VCaP (cell line): ENCODE results near the gene ALPL.

Experiments used
- H3K27ac ChIP-seq: fragments of 450-650 bp; 2 replicates; pipeline ENCODE4 v1.5.1; 2017
- CTCF ChIP-seq: fragments of 450-650 bp; conservative IDR thresholded peaks from 2 replicates; pipeline ENCODE4 v1.5.1; 2017; ENCODE audit warnings: mild to moderate bottlenecking, moderate library complexity

The ALPL gene

GRCh38 chr1:21520899-21521716, 11.9 kb downstream of the ALPL start:
- H3K27ac ChIP-seq, result no peak overlapping the region
- no peak for TF ChIP-seq CTCF

- no peak overlapping the region for H3K27ac ChIP-seq
- TF ChIP-seq CTCF, result no peak
These were observed 12.5 kb downstream of the ALPL start for GRCh38 chr1:21521717-21522060.

GRCh38 chr1:21522525-21523038, 13.4 kb downstream of the ALPL start:
- no peak for TF ChIP-seq CTCF
- no peak overlapping the region for H3K27ac ChIP-seq

GRCh38 chr1:21523297-21523813, 14.1 kb downstream of the ALPL start:
- no peak for TF ChIP-seq CTCF
- no peak overlapping the region for H3K27ac ChIP-seq

- no peak for TF ChIP-seq CTCF
- no peak overlapping the region for H3K27ac ChIP-seq
These were observed 15.0 kb downstream of the ALPL start for GRCh38 chr1:21524220-21524619.

GRCh38 chr1:21524686-21525339, 15.6 kb downstream of the ALPL start:
- no peak overlapping the region for H3K27ac ChIP-seq
- TF ChIP-seq CTCF, result no peak

- no peak overlapping the region for H3K27ac ChIP-seq
- no peak for TF ChIP-seq CTCF
These were observed 16.1 kb downstream of the ALPL start for GRCh38 chr1:21525340-21525717.
